GM10847 (cell line): ENCODE measurements around the gene PRR5L.

Source experiments
- POLR2A ChIP-seq: IDR thresholded peaks from 2 replicates; pipeline ENCODE4 v1.6.1; 2011; ENCODE audit not compliant: insufficient read length; ENCODE audit errors: extremely low read depth

Gene PRR5L

GRCh38 chr11:36478700-36479329, 182.7 kb downstream of the PRR5L start:
- TF ChIP-seq POLR2A, result no peak

DNA sequence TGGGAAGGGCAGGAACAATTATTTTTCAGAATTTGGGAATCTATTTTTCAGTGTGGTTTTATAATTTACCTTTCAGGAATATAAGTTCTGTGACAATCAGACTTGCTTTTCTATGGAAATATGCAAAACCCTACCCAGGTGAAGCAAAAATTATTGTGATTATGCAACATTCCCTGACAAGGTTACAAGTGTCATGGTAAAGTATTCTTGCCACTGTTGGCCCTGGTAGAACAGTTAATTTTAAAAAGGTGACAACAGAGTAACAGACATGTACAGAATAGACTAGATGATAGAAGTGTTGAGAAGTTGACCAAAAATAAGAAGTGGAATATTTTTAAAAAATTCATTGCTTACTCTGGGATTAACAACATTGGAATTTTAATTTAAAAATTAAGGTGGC, 184.7 kb downstream of the PRR5L start:
- TF ChIP-seq POLR2A, result no peak

- TF ChIP-seq POLR2A, result no peak
These were observed 189.4 kb downstream of the PRR5L start for GRCh38 chr11:36485298-36486002.

DNA sequence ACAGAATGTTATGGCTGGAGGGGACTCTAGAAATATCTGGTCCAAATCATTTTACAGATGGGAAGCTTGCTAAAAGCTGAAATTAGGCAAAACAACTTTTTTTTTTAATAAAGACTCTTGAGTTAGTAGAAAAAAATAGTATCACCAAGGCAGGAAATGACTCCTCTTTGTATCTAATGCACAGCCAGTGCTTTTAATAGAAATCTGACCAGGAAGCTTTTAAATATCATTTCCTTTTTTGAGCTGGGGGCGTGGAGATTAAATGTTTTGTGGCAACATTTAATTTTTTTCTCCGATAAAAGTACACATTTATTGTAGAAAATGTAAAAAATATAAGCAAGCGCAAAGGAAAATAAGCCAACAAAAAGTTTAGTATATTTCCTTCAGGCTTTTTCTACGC, 191.5 kb downstream of the PRR5L start:
- no peak for TF ChIP-seq POLR2A

DNA sequence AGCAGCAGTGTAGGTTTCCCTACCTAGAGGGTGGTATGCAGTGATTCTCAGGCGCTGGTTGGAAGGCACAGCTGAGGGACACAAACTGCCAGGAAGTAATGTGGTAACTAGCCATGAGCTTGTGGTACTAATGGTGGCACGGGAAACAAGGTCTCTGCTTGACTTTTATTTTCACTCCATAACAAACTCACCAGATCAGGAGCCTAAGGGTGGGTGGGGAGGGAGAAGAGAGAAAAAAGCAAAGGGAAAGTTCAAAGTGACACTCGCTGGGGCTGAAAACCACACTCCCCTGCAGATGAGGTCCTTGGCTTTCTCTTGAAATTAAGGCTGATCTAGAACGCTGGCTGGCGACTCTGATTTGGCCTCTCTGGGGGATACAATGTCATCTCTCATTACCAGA, 192.0 kb downstream of the PRR5L start:
- no peak for TF ChIP-seq POLR2A

DNA sequence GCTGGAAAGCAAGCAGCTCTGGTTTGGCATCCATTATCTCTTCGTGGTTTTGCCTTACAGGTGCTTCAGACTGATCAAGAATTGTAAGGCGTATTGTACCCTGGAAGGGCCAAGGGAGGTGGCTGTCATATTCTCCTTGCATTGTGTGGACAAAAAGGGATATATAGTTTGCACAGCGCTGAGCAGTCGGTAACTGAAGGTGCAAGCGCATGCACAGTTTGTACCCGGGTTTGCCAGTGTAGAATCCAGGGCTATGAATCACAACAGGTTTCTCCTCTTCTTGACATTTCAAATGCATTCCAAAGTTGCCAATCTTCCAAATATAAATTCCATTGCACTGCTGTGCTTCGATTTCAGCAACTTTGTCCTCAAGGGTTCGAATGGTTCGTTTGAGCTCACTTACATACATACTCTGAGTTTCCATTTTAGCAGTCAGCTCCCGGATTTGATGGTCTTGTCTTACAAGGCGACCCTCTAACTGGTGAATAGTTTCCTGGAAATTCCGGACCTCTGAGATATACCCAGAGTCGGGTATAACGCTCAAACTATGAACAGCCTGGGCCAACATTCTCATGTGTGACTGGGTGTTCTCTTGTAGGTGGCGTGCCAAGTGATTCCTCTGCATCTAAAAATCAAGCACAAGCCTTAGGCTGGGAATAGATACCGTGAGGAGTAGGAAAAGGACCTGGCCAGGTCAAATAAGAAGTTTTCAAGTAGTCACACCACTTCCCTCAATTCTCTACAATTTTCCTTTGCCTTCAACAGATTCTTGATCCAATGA, 194.1 kb downstream of the PRR5L start:
- TF ChIP-seq POLR2A, result no peak

- no peak for TF ChIP-seq POLR2A
These were observed 196.7 kb downstream of the PRR5L start for GRCh38 chr11:36492724-36493304.

DNA sequence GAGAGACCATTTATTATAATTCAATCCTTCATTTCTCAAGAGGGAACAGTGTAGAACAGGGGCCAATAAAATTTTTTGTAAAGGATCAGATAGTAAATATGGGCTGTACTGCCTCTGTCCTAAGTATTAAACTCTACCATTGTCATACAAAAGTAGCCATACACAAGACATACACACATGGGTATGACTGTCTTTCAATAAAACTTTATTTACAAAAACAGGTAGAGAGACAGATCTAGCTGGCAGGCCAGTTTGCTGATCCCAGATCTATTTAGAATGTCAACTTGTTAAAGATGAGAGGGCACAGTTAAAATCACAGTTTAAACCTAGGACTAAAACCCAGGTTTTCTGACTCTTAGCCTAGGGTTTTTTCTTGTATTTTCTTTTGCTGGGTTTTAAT, 197.2 kb downstream of the PRR5L start:
- no peak for TF ChIP-seq POLR2A

DNA sequence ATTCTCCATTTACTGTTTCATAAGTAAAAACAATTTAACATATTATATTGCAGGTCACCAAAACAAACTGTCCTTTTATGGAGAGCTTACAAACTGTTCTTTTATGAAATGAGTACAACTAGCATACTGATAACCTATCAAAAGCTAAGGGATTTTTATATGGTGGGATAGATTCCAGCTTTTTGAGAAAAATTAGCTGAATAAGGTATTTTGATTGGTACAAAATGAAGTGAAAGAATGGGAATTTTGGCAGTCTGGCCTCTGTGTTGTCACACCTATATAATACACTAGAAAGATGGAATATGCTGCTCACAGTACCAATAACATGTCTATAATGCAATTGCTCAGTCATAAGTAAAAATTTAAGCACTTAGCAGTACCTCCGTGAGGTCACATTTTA, 202.6 kb downstream of the PRR5L start:
- TF ChIP-seq POLR2A, result no peak

DNA sequence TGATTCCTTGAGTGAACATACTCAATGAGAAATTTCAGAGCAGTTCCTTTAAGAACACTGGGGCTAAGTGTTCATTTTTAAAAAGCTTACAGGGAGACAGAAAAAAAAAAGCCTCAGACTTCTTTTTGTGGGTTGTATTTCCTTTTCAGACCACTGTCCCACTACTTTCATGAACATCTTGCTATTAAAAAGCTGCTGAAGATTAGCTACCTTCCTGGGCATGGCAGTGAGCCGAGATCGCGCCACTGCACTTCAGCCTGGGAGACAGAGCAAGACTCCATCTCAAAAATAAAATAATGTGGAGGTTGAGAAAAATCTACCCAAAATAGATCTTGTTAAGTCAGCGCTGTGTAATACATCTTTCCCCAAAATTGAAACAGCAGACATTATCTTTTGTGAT, 203.2 kb downstream of the PRR5L start:
- no peak for TF ChIP-seq POLR2A

DNA sequence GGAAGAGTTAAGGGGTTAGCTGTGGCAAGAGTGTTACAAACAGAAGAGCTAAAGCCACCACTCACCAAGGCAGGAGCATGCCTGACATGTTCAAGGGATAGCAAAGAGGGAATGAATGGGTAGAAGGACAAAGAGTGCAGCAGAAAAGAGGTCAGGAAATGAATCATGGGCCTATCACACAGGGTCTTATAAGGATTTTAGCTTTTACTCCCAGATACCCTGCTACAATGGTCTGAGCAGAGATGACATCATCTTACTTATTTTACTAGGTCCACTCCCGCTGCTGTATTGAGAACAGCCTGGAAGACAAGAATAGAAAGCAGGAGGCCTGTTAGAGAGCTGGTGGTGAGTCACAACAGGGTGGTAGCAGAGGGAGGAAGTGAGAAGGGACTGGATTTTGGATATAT, 204.2 kb downstream of the PRR5L start:
- no peak for TF ChIP-seq POLR2A

GRCh38 chr11:36501236-36501635, 205.1 kb downstream of the PRR5L start:
- no peak for TF ChIP-seq POLR2A

DNA sequence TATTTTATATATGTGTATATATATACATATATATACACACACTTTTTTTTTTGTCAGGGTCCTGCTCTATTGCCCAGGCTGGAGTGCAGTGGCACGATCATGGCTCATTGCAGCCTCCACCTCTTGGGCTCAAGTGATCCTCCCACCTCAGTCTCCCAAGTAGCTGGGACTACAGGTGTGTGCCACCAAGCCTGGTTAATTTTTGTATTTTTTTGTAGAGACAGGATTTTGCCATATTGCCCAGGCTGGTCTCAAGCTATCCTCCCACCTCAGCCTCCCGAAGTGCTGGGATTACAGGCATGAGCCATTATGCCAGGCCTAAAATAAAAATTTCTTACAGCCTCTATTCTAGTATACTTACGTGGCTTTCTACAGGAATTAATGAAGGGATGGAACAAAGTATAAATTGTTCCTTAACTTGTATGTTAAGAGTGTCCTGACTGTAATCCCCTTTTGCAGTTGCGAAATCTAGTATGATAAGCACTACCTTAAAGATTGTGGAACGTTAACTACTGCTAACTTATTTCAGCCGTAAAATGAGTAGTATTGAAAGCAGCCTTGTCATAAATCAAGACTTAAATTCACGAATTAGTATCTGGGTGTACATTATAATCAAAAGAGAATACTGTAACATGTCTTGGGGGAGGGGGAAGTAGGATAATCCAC, 211.9 kb downstream of the PRR5L start:
- TF ChIP-seq POLR2A, result no peak

DNA sequence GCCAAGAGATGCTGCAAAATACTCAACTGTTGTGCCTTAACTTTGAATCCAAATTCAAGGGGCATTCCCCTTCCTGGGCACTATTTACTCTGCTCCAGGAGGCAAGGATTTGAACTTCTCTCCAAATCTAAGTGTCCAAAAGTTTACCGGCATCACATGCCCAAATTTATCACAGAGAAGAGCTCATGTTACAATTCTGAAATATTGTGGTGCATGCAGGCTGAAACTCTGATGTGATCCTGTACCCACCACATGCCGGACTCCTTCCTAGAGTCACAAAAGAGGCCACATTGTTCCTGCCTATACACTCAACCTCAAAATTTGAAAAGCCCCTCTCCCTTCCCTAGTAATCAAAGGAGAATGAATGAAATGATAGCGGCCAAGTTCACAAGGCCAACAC, 212.7 kb downstream of the PRR5L start:
- no peak for TF ChIP-seq POLR2A

- no peak for TF ChIP-seq POLR2A
These were observed 213.1 kb downstream of the PRR5L start for GRCh38 chr11:36509201-36509639.

DNA sequence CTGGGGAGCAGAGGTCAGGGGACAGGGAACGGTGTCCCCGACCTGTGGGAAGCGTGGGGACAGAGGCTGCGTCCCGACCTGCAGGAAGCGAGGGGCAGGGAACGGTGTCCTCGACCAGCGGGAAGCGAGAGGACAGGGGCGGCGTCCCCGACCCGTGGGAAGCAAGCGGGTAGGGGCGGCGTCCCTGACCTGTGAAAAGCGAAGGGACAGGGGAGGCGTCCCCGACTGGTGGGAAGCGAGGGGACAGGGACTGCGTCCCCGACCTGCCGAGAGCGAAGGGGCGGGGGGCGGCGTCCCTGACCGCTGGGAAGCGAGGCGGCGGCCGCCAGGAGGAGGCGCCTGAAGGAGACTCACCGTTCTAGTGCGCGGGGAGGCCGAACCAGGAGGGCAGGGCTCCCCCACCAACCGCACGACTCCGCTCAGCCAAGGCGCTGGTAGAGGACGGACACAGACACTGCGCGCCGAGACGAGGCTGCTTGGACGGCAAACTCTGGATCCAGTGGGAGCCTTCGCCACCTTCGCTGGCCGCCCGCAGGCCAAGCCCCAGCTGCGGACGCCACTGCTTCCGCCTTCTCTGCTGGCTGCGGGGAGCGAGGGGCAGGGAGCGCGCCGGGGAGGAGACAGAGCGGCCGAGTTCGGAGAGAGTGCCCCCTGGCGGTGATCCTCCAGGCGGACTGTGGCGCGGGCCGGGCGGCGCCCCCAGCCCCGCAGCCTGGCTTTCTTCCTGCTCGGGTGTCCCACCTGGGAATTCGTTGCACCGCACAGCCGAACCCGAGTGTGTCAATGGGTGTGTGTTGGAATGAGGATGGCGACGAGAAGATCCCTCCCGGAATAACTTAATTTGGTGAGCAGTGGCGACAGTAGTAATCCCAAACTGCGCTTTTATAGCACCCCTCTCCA, 213.9 kb downstream of the PRR5L start, which contains the start of gene TRAF6:
Gene TRAF6 (minus strand): TSS at position 579 of the 900 bp plus-strand sequence. CDS start 8,757 bp downstream, outside the sequence.
- peak; percentile 91 for TF ChIP-seq POLR2A
